H9 (cell line): Measurements from ENCODE around the gene CRY2. TPM values are rescaled to one million over a fixed set of nuclear protein-coding genes. Genes with fewer than 3 reads are reported as not detected.

Source experiments
- DNase-seq: peaks from one replicate; pipeline ENCODE4 v3.0.0-alpha.2; 2017
- H2AFZ ChIP-seq: one replicate; pipeline ENCODE4 v1.6.1; 2013; ENCODE audit warnings: mild to moderate bottlenecking, low read length, control low read depth, moderate library complexity
- H2AK5ac ChIP-seq: 2 replicates; pipeline ENCODE4 v1.6.1; 2013; ENCODE audit warnings: low read length, control low read depth, mixed read lengths; ENCODE audit not compliant: insufficient read length
- H2BK120ac ChIP-seq: one replicate; pipeline ENCODE4 v1.6.1; 2013; ENCODE audit warnings: low read depth, mild to moderate bottlenecking, low read length, control low read depth, inconsistent platforms; ENCODE audit not compliant: poor library complexity, severe bottlenecking
- H2BK12ac ChIP-seq: 2 replicates; pipeline ENCODE4 v1.6.1; 2013; ENCODE audit warnings: low read length, control low read depth, mixed read lengths, low read depth; ENCODE audit not compliant: insufficient read length
- H2BK15ac ChIP-seq: 2 replicates; pipeline ENCODE4 v1.6.1; 2013; ENCODE audit warnings: low read depth, low read length, control low read depth
- H2BK20ac ChIP-seq: one replicate; pipeline ENCODE4 v1.6.1; 2013; ENCODE audit warnings: low read depth, mild to moderate bottlenecking, low read length, control low read depth, inconsistent platforms; ENCODE audit not compliant: poor library complexity, severe bottlenecking
- H2BK5ac ChIP-seq: 2 replicates; pipeline ENCODE4 v1.6.1; 2013; ENCODE audit warnings: low read length, control low read depth, mixed read lengths; ENCODE audit not compliant: insufficient read length
- H3K14ac ChIP-seq: 2 replicates; pipeline ENCODE4 v1.6.1; 2013; ENCODE audit warnings: low read length, control low read depth; ENCODE audit not compliant: insufficient read depth
- H3K18ac ChIP-seq: 2 replicates; pipeline ENCODE4 v1.6.1; 2013; ENCODE audit warnings: low read depth, mild to moderate bottlenecking, mixed read lengths, low read length, control low read depth; ENCODE audit not compliant: insufficient read length
- H3K23ac ChIP-seq: 2 replicates; pipeline ENCODE4 v1.6.1; 2013; ENCODE audit warnings: low read length, control low read depth, mixed read lengths, low read depth; ENCODE audit not compliant: insufficient read length
- H3K23me2 ChIP-seq: 2 replicates; pipeline ENCODE4 v1.6.1; 2013; ENCODE audit warnings: low read depth, mild to moderate bottlenecking, mixed read lengths, low read length, control low read depth; ENCODE audit not compliant: insufficient read length, poor library complexity, severe bottlenecking
- H3K27ac ChIP-seq: 2 replicates; pipeline ENCODE4 v1.5.1; 2013; ENCODE audit warnings: low read length, control low read depth, mixed read lengths, low read depth; ENCODE audit not compliant: insufficient read length
- H3K27me3 ChIP-seq: 2 replicates; pipeline ENCODE4 v1.6.1; 2013; ENCODE audit warnings: low read length, control low read depth, inconsistent platforms; ENCODE audit not compliant: insufficient read depth
- H3K4ac ChIP-seq: 2 replicates; pipeline ENCODE4 v1.6.1; 2013; ENCODE audit warnings: low read depth, mild to moderate bottlenecking, control low read depth, inconsistent platforms, low read length, moderate library complexity
- H3K4me1 ChIP-seq: 2 replicates; pipeline ENCODE4 v1.6.1; 2013; ENCODE audit warnings: low read length, control low read depth, inconsistent platforms; ENCODE audit not compliant: insufficient read depth
- H3K4me2 ChIP-seq: 2 replicates; pipeline ENCODE4 v1.6.1; 2013; ENCODE audit warnings: low read length, control low read depth, mixed read lengths; ENCODE audit not compliant: insufficient read length, insufficient read depth
- H3K56ac ChIP-seq: 2 replicates; pipeline ENCODE4 v1.6.1; 2013; ENCODE audit warnings: low read depth, mild to moderate bottlenecking, mixed read lengths, low read length, control low read depth; ENCODE audit not compliant: insufficient read length
- H3K79me1 ChIP-seq: 2 replicates; pipeline ENCODE4 v1.6.1; 2013; ENCODE audit warnings: low read depth, mild to moderate bottlenecking, moderate library complexity, low read length, control low read depth, inconsistent platforms; ENCODE audit not compliant: insufficient read depth, poor library complexity, severe bottlenecking
- H3K79me2 ChIP-seq: 2 replicates; pipeline ENCODE4 v1.6.1; 2013; ENCODE audit warnings: low read length, control low read depth, inconsistent platforms; ENCODE audit not compliant: insufficient read depth
- H3K9ac ChIP-seq: 2 replicates; pipeline ENCODE4 v1.6.1; 2013; ENCODE audit warnings: low read length, control low read depth, mixed read lengths; ENCODE audit not compliant: insufficient read length; ENCODE audit errors: extremely low read depth
- H3K9me3 ChIP-seq: one replicate; pipeline ENCODE4 v1.6.1; 2013; ENCODE audit warnings: low read depth, low read length, inconsistent platforms; ENCODE audit not compliant: control insufficient read depth
- H3T11ph ChIP-seq: one replicate; pipeline ENCODE4 v1.6.1; 2013; ENCODE audit warnings: mild to moderate bottlenecking, low read length, control low read depth, inconsistent platforms
- H4K20me1 ChIP-seq: one replicate; pipeline ENCODE4 v1.6.1; 2013; ENCODE audit not compliant: control insufficient read depth, insufficient read length, insufficient read depth
- H4K5ac ChIP-seq: 2 replicates; pipeline ENCODE4 v1.6.1; 2013; ENCODE audit warnings: low read depth, mild to moderate bottlenecking, mixed read lengths, low read length, control low read depth; ENCODE audit not compliant: insufficient read length
- H4K8ac ChIP-seq: replicated peaks from 2 replicates; pipeline ENCODE4 v1.6.1; 2013; ENCODE audit warnings: low read length, control low read depth, mixed read lengths, low read depth; ENCODE audit not compliant: insufficient read length
- H4K91ac ChIP-seq: 2 replicates; pipeline ENCODE4 v1.6.1; 2013; ENCODE audit warnings: low read depth, mild to moderate bottlenecking, moderate library complexity, mixed read lengths, low read length, control low read depth; ENCODE audit not compliant: insufficient read length
- H3K27ac Mint-ChIP-seq, 3 experiments: 2 replicates in 2 of 3; 3 replicates in 1 of 3; pipeline ENCODE4 v1.8.0; 2020 to 2021; ENCODE audit warnings: mixed read lengths in 3 of 3, mild to moderate bottlenecking in 1 of 3, moderate library complexity in 1 of 3
- H3K27me3 Mint-ChIP-seq: 2 replicates; pipeline ENCODE4 v1.8.0; 2021; ENCODE audit warnings: low read depth, mild to moderate bottlenecking, moderate library complexity, mixed read lengths
- H3K36me3 Mint-ChIP-seq, 3 experiments: 2 replicates in 2 of 3; 3 replicates in 1 of 3; pipeline ENCODE4 v1.8.0; 2020 to 2021; ENCODE audit warnings: low read depth in 3 of 3, mixed read lengths in 3 of 3; ENCODE audit not compliant: insufficient read depth in 1 of 3
- H3K4me1 Mint-ChIP-seq, 2 experiments: 2 replicates each; pipeline ENCODE4 v1.8.0; 2020; ENCODE audit warnings: mixed read lengths in 2 of 2
- H3K4me3 Mint-ChIP-seq, 2 experiments: 2 replicates in 1 of 2; 3 replicates in 1 of 2; pipeline ENCODE4 v1.8.0; 2020 to 2021; ENCODE audit warnings: mild to moderate bottlenecking in 2 of 2, mixed read lengths in 2 of 2, moderate library complexity in 1 of 2
- H3K9me3 Mint-ChIP-seq, 2 experiments: 2 replicates in 1 of 2; 3 replicates in 1 of 2; pipeline ENCODE4 v1.8.0; 2020; ENCODE audit warnings: mild to moderate bottlenecking in 2 of 2, mixed read lengths in 2 of 2, moderate library complexity in 1 of 2
- WGBS: extraction: QIAGEN DNeasy Blood & Tissue Kit; methylation state at CpG from one replicate; pipeline ENCODE4 v1.1.7; 2013; ENCODE audit warnings: missing lambda C conversion rate, low lambda C conversion rate, mixed read lengths; ENCODE audit not compliant: insufficient read length; ENCODE audit errors: extremely low coverage; 5-methylcytosine and 5-hydroxymethylcytosine counted together
- long read RNA-seq: library from polyadenylated mRNA; unstranded; transcript quantifications from one replicate; pipeline ENCODE4 v2.0.0, GENCODE V29; 2020
- total RNA-seq: library from RNA; stranded (reverse); gene quantifications from 2 replicates; pipeline ENCODE4 v1.2.1, GENCODE V29; 2021
- TF ChIP-seq, protein P1 (sequence below): fragments of 200-600 bp; sonication (generic); conservative IDR thresholded peaks from 3 replicates; pipeline ENCODE4 v1.8.0; 2021; ENCODE audit warnings: antibody characterized with exemption, mild to moderate bottlenecking

The CRY2 gene
- 14.4 and 14.5 TPM in 2 replicates for total RNA-seq
- long read RNA-seq, full-length matches to known transcripts, result 67 of 78 reads
- long read RNA-seq, partial matches to known transcripts, result 9 of 78 reads
- long read RNA-seq, other reads (novel, unspliced or antisense), result 2 of 78 reads

DNA sequence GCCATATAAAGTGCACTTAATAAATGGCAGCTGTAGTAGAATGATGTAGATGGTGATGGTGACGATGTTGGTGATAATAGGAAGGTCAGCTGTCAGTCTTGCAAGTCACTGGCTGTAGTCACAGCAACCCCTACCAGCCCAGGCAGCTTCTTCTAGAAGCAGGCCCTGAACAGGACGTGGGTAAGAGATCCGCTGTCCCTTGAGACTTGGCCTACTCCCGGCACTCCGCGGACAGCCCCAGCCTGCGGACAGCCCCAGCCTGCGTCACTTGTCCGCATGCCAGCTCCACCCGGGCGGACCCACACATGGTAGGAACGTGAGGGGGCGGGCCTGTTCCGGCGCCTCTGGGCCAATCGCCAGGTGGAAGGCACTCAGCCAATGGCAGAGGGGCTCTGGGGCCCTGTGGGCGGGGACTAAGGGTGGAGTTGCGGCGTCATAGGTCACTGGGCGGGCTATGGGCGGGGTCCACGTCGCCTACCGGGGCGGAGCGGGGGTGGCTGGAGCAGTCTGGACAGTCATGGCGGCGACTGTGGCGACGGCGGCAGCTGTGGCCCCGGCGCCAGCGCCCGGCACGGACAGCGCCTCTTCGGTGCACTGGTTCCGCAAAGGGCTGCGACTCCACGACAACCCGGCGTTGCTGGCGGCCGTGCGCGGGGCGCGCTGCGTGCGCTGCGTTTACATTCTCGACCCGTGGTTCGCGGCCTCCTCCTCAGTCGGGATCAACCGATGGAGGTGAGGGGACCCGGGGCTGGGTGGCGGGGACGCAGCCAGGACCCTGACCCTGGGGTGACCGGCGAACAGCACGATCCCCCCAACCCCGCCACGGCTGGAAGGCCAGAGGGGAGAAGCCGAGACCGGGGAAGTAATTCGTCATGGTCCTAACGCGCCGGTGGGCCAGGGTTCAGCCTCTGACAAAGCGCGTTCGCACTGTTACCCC is at the start of gene CRY2:
Gene CRY2 (plus strand): TSS at position 502 of the 937 bp plus-strand sequence. CDS start 16 bp downstream, at position 518.
- peaks cover 2% of the 10 kb centered on the region; the same call in 1 of the 2 replicates for H3K4me1 ChIP-seq
- no peaks in the 10 kb centered on the region for H3K79me1 ChIP-seq
- Mint-ChIP-seq H3K9me3 (no peaks in the 10 kb centered on the region; a peak in 1 of 5 replicates), H3K36me3 (no peaks in the 10 kb centered on the region; a peak in 1 of 7 replicates), H3K4me1 (peaks cover 21 to 29% of the 10 kb centered on the region in 2 experiments), H3K4me3 (peak within 1 kb of the TSS; percentile 77 to 88), H3K27me3 (peaks cover 38% of the 10 kb centered on the region), H3K27ac (no peak within 1 kb of the TSS)
- no peak within 1 kb of the TSS for H2BK15ac ChIP-seq
- H3K4ac ChIP-seq, result no peak within 1 kb of the TSS
- peak within 1 kb of the TSS; percentile 68 for H3K4me2 ChIP-seq
- H4K5ac ChIP-seq, result no peak within 1 kb of the TSS
- peaks cover 6% of the 10 kb centered on the region for H3K23me2 ChIP-seq
- H3K9ac ChIP-seq, result peak within 1 kb of the TSS; percentile 64
- no peak within 1 kb of the TSS for H3K56ac ChIP-seq
- no peak within 1 kb of the TSS for H2BK12ac ChIP-seq
- no peak within 1 kb of the TSS for H4K91ac ChIP-seq
- no peaks in the 10 kb centered on the region for H3K79me2 ChIP-seq
- peak within 1 kb of the TSS; percentile 65 for H3K18ac ChIP-seq
- no peak within 1 kb of the TSS for H3K27ac ChIP-seq
- no peak within 1 kb of the TSS for H3K23ac ChIP-seq
- H3T11ph ChIP-seq, result no peak within 1 kb of the TSS
- H2BK120ac ChIP-seq, result no peak within 1 kb of the TSS
- H2BK20ac ChIP-seq, result no peak within 1 kb of the TSS
- peak within 1 kb of the TSS; percentile 74 for H3K14ac ChIP-seq
- H4K20me1 ChIP-seq, result no peaks in the 10 kb centered on the region
- WGBS, result no CpG with 5 or more reads among the region's 75 CpGs
- no peak within 1 kb of the TSS for H4K8ac ChIP-seq
- H2AK5ac ChIP-seq, result no peak within 1 kb of the TSS
- peaks cover 7% of the 10 kb centered on the region; the same call in 1 of the 2 replicates for H3K27me3 ChIP-seq
- TF ChIP-seq, protein P1, sequence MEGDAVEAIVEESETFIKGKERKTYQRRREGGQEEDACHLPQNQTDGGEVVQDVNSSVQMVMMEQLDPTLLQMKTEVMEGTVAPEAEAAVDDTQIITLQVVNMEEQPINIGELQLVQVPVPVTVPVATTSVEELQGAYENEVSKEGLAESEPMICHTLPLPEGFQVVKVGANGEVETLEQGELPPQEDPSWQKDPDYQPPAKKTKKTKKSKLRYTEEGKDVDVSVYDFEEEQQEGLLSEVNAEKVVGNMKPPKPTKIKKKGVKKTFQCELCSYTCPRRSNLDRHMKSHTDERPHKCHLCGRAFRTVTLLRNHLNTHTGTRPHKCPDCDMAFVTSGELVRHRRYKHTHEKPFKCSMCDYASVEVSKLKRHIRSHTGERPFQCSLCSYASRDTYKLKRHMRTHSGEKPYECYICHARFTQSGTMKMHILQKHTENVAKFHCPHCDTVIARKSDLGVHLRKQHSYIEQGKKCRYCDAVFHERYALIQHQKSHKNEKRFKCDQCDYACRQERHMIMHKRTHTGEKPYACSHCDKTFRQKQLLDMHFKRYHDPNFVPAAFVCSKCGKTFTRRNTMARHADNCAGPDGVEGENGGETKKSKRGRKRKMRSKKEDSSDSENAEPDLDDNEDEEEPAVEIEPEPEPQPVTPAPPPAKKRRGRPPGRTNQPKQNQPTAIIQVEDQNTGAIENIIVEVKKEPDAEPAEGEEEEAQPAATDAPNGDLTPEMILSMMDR, result no peak
- no peak within 1 kb of the TSS for H2BK5ac ChIP-seq
- no peaks in the 10 kb centered on the region for H3K9me3 ChIP-seq
- DNase-seq, result peak; percentile 99
- H2AFZ ChIP-seq, result no peak within 1 kb of the TSS
